Activated CD4-positive, alpha-beta T cell treated with anti-CD3 and anti-CD28 coated beads, Interleukin-2, Interleukin-6, amounts not matched to agents 100 ng/mL and 50 ng/mL, durations not matched to agents 16 hours and 8 hours (primary cell): ENCODE measurements around the gene B3GALT6.

Experiments used
- DNase-seq: peaks from one replicate; pipeline ENCODE4 v3.0.0-alpha.2; 2020

B3GALT6 gene

GRCh38 chr1:1216770-1217620, 15.0 kb upstream of the B3GALT6 start:
- peak; percentile 79 for DNase-seq

- DNase-seq: peak; percentile 39
These were observed 14.2 kb upstream of the B3GALT6 start for GRCh38 chr1:1217621-1218523.

DNA sequence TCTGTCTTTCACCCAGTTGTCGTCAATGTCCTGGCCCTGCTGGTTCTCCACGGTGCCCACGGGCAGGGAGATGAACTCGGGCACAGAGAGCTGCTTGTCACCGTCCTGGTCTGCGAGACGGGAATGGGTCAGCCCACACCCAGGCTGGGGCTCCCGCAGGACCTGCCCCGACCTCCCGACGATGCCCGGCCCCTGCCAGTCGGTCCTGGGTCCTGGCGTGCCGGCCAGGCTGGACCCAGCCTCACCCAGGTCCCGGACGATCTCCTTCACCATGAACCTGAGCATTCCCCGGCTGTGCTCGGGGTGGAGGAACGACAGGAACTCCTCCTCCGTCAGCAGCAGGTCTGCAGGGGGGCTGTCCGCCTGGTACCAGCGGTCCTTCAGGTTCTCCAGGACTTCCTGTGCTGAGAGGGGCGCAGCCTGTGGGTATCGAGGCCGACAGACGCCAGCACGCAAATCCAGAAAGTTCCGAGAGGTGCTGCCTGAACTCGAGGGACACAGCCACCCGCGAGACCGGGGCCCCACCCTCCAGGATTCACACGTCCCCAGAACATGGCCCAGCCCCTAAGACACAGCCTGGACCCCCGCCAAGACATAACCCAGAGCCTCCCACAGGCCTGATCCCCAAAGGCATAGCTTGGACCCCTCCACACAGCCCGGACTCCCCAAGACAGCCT, 13.4 kb upstream of the B3GALT6 start:
- no peak for DNase-seq

- peak; percentile 84 for DNase-seq
These were observed 12.7 kb upstream of the B3GALT6 start for GRCh38 chr1:1219341-1219740.

DNA sequence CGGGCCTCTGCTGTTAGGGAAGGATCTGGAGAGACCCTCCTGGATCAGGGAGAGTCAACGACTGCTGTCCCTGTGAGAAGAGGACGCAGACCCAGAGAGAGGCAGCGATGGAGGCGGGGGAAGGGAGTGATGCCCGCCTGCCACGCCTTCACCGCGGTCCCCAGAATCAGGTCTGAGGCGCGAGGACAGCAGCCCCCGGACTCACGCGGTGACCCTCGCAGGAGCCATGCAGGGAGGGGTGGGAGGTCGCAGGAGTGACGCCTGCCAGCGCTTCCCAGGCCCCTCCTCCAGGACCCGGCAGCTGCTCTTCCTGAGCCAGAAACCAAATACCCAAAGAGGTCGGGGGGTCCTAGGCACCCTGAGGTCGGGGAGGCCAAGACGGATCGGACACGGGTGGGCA, 11.8 kb upstream of the B3GALT6 start:
- no peak for DNase-seq

- no peak for DNase-seq
These were observed 10.0 kb upstream of the B3GALT6 start for GRCh38 chr1:1221887-1222574.

- no peak for DNase-seq
These were observed 9.3 kb upstream of the B3GALT6 start for GRCh38 chr1:1222575-1223225.

- no peak for DNase-seq
These were observed 8.7 kb upstream of the B3GALT6 start for GRCh38 chr1:1223321-1223720.

GRCh38 chr1:1223891-1224290, 8.1 kb upstream of the B3GALT6 start:
- DNase-seq: no peak

- no peak for DNase-seq
These were observed 6.7 kb upstream of the B3GALT6 start for GRCh38 chr1:1225238-1225845.

DNA sequence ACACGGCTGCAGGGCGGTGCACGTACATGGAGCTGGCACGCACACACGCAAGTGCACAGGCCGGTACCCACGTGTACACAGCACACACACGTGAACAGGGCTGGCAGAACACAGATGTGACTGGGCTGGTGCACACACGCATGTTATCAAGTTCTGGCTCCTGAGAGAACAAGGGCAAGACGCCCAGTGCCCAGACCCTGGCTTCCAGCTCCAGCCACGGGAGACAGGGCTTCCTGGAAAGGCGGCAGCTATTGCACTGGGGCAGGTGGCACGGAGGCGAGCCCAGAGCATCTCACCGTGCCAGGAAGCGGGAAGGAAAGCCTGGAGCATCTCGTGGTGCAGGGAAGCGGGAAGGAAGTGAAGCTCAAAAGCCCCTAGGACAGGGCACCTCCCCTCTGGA, 6.1 kb upstream of the B3GALT6 start:
- no peak for DNase-seq

DNA sequence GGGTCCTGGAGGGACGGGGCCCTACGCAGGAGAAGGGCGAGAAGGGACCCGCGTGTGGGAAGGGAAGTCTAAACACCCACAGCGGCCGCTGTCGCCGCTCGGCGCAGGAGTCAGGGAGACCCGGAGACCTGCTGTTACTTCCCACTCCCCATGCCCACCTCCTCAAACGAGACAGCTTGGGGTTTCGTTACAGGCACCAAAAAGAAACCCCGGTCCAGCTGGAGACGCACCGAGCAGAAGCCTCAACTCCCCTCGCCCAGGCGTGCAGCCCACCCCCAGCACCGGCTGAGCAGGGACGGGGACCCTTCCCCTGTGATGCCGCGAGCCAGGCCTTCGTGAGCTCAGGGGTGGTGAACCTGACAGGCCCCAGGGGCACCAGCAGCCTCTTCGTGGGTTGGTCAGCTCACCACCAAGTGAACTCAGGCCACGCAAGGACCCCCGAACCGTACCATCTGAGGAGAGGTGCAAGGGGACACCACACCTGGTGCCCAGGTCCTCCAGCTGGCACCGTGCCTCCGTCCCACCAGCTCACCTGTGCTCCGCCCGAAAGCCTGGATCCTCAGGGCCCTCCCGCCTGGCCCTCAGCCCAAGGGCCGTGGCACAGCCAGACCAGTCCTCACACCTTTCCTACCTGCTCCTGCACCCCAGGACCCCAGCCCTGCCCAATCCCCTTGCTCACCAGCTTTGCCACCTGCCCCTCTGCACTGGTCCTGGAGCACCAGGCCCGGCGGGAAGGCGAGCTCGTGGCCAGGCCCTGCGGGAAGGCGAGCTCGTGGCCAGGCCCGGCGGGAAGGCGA, 5.3 kb upstream of the B3GALT6 start:
- no peak for DNase-seq

- DNase-seq: no peak
These were observed 4.7 kb upstream of the B3GALT6 start for GRCh38 chr1:1227386-1227785.

DNA sequence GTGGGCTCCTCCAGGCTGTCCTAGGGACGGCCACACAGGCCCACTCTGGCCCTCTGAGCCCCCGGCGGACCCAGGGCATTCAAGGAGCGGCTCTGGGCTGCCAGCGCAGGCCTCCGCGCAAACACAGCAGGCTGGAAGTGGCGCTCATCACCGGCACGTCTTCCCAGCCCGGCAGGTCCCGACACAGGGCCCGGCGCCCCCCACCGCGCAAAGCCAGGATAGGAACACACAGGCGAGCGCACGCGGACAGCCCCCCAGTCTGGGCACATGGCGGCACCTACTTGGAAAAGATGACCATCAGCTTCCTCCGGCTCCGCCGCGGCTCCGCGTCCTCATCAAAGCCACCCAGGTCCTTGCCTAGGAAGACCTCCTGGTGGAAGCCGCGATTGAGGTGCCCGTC, 3.9 kb upstream of the B3GALT6 start:
- DNase-seq: no peak

GRCh38 chr1:1228596-1229321, 3.3 kb upstream of the B3GALT6 start:
- no peak for DNase-seq

DNA sequence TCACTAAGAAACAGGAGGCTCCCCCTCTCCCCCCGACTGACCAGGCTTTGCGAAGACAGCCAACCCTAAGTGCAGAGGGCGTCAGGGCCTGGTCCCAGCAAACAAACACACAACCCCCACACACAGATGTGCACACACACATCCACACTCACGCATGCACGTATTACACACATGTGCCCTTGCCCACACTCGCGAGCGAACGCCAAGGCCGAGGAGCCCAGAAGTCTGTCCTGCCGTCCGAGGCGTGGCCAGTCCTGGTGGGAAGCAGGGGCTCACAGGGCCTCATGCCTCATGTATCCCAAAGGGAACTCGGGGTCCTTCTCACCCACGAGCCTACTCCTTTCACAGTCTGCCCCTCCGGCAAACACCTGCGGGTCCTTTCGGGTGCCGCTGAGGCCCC, 2.3 kb upstream of the B3GALT6 start:
- DNase-seq: no peak

DNA sequence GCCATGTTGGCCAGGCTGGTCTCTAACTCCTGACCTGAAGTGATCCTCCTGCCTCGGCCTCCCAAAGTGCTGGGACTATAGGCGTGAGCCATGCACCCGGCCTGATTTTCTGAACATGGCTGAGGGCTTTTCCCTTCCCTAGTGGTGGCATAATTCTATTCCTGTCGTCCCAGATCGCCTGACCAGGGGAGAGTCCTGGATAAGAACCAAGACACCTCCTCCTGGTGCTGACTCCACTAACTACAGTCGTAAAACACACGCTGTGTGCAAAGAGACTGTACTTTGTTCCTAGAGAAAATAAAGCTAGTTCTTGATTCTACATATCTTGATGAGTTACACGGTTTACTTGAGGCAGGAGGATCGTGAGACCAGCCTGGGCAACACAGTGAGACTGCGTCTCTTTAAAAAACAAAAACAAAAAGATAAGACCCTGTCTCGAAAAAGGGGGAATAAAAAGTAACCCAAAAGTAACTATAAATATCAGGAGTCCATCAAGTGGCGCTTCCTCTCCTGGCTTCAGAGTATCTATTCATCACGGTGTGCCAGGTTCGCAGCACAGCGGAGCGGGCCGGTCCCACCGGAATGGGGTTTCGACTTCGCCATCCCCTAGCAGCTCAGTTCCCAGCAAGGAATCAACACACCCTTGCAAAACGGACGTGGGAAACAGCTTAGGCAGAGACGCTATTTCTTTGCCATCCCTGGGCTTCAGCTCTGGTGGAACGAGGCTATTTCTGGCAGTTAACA, 1.2 kb upstream of the B3GALT6 start:
- peak; percentile 36 for DNase-seq

GRCh38 chr1:1231400-1232207, 433 bp upstream of the B3GALT6 start, which contains the start of gene SDF4:
SDF4 (minus strand) TSS chr1:1232001; CDS start chr1:1228772, 3,229 bp downstream.
- DNase-seq: peak; percentile 98
